HTR-8/SVneo (cell line): ENCODE data around the gene TRAFD1.
A peak's percentile ranks its signal among the peaks of the same experiment; 100 is the strongest.
"Not testable (repeated sequence)": the region's sequence is repeated elsewhere in the genome, so short reads cannot be mapped to it uniquely, and the experiment has no call there.

Experiments
- DNase-seq: peaks from one replicate; pipeline ENCODE4 v3.0.0; 2011; ENCODE audit warnings: low spot score, mixed read lengths; ENCODE audit not compliant: insufficient read length
- FAIRE-seq: peaks from 2 replicates; lab custom pipeline; 2011; peaks lifted over from hg19 to GRCh38; lab: Jason Lieb, UNC

TRAFD1 gene

DNA sequence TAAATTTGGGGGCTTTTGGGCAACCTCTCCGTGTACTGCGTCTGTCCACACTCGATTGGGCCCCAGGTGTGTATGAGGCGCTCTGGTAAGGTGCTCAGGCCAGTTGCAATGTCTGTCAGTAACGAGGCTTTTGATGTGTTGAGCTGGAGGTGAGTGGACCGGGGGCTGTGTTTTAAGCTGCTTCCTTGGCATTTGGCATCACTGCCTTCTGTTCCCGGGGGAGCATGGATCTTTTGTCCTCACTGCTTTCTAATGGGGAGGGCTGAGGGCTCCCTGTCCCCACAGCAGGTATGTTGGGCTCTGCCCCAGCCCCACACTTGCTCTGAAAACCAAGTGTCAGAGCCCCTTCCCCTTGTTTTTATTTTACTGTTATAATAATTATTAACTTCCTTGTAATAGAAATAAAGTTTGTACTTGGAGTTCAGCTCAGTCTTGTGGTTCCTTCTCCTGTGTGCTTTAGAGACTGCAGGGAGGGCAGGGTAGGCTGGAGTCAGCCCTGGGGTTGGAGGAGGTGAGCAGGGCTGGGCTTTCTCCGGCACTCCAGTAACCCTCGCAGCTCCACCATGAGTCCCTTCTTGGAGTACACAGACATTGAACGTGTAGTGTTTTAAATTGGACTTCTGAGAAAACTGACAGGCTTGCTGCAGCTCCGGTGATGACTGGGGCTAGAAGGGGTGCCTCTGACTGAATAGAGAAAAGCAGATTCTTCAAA lies 28.0 kb downstream of the TRAFD1 start:
- no peak for FAIRE-seq
- DNase-seq: no peak

DNA sequence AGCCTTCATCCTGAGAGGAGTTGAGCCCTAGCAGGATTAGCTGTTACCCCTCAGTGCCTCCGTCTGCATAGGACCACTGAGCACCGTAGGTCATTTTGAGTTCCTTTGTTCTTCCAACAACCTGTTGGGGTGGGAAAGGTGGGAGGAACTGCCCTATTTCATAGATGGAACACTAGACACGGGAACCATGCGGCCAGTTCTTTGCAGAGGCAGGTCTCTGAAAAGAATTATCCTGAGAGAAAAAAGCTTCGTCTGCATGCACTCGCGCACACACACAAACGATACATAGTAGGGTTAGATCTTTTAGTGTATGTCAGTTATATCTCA lies 28.5 kb downstream of the TRAFD1 start:
- DNase-seq: no peak
- FAIRE-seq: no peak

DNA sequence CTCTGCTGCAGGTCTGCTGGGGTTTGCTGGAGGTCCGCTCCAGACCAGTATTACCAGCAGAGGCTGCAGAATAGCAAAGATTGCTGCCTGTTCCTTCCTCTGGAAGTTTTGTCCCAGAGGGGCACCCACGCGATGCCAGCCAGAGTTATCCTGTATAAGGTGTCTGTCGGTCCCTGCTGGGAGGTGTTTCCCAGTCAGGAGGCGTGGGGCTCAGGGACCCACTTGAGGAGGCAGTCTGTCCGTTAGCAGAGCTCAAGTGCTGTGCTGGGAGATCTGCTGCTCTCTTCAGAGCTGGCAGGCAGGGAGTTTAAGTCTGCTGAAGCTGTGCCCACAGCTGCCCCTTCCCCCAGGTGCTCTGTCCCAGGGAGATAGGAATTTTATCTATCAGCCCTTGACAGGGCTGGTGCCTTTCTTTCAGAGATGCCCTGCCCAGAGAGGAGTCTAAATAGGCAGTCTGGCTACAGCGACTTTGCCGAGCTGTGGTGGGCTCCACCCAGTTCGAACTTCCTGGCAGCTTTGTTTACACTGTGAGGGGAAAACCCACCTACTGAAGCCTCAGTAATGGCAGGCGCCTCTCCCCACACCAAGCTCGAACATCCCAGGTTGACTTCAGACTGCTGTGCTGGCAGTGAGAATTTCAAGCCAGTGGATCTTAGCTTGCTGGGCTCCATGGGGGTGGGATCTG lies 33.2 kb downstream of the TRAFD1 start:
- not testable (repeated sequence) for DNase-seq, FAIRE-seq

DNA sequence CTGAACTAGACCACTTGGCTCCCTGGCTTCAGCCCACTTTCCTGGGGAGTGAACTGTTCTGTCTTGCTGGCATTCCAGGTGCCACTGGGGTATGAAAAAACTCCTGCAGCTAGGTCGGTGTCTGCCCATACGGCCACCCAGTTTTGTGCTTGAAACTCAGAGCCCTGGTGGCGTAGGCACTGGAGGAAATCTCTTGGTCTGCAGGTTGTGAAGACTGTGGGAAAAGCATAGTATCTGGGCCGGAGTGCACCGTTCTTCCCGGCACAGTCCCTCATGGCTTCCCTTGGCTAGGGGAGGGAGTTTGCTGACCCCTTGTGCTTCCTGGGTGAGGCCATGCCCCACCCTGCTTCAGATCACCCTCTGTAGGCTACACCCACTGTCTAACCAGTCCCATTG lies 33.8 kb downstream of the TRAFD1 start:
- DNase-seq (no peak), FAIRE-seq (no peak)

DNA sequence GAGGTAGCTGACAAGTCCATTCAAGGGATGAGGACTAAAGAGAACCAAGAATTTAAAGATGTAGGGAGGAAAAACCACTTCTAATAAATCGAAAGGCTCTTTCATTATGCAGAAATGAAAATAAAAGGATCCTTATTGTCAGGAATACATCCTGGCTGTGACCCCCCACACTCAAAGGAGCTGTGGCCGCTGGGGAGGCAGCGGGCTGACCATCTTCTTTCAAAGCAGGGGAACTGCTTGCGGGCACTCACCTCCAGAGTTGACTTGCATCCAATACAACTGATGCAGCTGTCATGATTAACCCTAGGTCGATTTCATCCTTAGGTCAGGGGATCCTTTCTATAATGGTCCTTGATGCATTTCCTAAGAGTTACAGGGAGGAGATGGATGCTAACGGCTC lies 35.3 kb downstream of the TRAFD1 start:
- DNase-seq (no peak), FAIRE-seq (no peak)

DNA sequence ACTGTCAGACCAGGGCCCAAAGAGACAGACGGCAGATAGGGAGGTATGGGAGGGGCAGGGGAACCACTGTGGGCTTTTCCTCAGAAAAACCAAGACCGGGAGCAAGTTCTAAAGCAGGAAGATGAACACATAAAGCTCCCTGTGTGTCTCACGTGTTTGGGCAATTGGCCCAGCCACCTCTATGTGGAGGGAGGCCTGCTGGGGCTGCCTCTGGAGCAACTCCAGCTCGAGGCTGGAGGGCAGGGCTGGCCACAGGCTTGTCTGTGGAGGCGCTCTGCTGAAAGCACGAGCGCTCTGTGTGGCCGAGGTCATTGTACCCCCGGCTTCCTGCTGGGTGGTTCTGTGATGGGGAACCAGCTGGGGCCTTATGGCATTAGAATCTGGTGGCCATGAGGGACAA lies 36.4 kb downstream of the TRAFD1 start:
- DNase-seq: no peak
- no peak for FAIRE-seq

DNA sequence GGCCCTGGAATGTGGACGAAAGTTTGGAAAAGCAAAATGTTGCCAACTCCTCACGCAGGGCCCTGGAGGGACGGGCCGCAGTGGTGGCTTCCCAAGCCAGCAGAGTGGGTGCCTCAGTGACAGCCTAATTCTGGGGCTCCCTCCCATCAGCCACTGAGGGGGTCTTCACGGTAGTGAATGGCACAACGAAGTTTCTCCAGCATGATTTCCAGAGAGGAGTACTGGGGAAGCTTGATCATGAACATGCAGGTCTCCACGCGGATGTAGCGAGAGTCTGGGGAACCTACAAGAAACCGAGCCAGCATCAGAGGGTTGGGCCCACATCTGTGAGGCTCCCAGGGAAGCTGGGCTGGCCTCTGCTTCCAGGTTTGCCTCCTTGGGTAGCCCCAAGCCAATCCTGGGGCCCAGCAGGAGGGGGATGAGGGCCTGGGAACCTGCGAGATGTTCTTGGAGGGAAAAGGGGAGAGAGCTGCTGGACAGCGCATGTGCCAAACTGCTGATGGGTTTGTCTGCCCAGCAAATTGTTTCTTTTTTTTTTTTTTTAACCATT lies 37.0 kb downstream of the TRAFD1 start:
- no peak for FAIRE-seq
- DNase-seq: no peak

DNA sequence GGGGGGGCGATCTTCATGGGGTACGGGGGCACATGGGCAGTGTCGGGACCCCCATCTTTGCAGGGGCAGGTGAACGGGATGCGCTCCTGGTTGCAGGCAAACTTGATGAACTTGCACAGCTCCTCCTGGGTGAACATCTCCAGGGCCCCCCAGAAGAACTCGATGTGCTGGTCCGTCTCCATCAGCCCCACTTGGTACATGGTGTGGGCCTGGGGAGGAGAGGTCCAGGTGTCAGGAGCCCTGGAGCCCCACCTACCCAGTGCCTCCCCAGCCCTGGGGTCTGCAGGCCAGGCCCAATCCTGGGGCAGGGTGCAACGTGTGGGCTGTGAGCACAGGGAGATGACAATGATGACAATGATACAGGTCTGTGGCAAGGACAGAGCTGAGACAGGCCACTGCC lies 37.7 kb downstream of the TRAFD1 start:
- DNase-seq (no peak), FAIRE-seq (no peak)

DNA sequence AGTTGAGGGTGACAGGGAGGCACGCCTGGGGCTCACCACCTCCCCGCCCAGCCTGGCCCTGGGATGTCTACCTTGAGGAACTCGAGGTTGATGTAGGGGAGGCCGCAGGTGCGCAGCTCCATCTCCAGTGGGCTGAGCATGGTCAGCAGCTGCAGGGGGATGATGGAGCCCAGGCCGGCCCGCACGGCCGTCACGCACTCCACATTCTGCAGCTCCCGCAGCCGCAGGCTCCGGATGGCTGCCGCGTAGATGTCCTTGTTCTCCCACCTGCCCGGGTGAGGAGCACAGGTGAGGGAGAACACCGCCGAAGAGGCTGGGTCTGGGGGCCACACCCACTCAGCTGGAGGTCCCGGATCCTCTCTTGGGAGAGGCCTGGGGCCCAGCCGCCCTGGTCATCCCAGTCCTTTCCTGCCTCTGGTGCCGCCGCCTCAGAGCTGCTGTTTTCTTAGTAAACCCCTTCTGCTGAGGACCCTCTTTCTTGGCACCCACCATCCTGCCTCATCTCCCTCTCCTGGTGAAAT lies 38.2 kb downstream of the TRAFD1 start:
- FAIRE-seq: no peak
- DNase-seq: no peak

DNA sequence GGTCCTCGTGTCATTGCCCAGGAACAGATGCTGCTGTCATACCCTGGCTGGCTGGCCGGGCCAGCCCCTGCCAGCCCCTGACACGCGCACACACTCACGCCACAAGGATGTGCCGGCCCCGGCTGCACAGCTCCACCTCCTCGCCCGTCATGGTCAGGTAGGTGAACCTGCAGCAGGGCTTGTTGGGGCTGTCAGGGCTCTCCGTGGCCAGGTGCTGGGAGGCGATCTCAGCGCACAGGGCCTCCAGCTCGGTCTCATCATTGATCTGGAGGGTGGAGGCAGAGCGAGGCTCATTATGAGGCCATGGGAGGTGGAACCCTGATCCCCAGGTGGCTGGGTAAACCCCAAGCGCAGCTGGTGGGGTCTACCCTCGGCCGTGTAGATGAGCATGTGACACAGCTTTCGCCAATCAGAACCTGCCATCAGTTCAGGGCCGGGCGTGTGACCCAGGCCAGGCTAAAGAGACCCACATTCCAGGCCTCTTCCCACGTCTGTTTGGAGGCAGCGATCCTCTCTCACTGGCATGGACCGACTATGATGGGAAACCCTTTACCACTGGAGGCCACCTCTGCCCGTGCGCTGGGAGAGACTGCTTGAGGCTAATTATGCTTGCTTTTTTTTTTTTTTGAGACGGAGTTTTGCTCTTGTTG lies 38.8 kb downstream of the TRAFD1 start:
- FAIRE-seq: no peak
- no peak for DNase-seq

DNA sequence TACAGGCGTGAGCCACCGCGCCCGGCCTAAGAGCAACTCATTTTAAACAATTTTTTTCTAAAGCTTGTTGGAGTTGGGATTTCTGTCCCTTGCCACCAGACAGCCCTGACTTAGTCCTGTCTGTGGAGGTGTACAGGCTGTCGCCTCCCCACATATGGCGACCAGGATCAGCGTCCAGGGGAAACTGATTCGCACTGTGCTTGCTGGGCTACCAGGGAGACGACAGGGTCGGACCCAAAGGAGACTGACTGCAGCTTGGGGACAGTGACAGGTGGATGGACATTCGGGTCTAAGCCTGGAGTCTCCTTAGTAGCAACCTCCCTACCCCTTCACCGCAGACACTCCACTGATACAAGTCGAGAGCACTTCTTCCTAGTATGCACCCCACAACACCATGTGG lies 40.3 kb downstream of the TRAFD1 start:
- FAIRE-seq: no peak
- DNase-seq: no peak

DNA sequence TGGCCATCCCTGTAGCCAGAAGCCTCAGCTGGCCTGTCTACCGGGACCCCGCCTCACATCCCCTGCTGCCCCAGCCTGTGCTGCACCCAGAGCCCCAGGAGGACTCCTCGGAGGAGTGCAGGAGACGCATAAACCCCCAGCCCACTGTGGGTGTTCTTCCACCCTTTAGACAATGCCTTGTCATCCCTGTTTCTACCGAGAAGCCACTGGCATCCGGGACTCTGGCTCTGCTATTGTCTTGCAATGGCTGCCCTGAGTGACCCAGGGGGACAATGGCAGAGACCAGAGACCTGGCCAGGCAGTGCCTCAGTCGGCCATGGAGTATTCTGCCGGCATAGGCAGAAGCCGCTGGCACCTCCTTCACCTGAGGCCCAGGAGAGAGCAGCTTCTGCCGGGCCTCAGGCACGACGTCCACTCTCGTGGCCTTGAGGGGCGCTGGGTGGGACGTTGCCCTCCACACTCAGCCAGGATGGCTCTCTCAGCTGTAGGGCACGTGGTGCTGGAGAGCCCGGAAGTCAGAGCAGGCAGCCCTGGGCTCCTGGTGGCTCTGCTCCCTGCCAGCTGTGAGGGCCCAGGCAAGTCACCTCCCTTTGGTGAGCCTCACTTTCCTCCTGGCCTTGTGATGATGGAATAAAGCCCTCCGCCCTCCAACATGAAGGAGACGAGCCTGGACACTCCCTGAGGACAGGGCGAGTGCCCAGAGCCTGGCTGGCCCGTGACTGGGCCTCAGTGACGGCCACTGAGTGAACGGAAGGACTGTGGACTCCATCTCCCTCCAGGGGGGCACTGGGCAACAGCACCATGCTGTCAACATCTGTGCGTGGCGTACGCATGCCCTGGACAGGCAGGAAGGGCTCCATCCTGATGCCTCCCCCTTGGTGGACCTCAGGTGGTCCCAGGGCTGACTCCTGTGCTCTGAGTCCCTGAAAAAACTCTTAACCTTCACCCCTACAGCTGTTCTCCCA lies 41.0 kb downstream of the TRAFD1 start:
- FAIRE-seq: no peak
- no peak for DNase-seq

DNA sequence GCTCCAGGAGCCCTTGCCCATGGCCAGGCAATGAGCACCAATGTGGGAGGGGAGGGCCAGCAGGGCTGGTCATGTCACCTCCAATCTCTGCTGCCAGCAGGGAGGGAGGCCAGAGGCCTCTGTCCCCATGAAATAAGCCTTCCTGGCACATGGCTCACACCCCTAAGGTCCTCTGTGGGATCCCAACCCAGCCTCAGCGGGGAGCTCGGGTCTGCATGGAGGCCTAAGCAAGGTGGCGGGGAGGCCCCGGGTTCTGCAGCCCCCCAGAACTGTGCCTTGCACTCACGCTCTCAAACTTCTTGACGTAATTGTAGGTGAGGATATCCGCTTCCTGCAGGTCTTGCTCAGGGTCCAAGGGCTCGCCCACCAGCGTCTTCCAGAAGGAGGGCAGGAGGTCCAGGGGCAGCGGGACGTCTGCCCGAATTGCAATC lies 41.7 kb downstream of the TRAFD1 start:
- no peak for FAIRE-seq
- DNase-seq: no peak

DNA sequence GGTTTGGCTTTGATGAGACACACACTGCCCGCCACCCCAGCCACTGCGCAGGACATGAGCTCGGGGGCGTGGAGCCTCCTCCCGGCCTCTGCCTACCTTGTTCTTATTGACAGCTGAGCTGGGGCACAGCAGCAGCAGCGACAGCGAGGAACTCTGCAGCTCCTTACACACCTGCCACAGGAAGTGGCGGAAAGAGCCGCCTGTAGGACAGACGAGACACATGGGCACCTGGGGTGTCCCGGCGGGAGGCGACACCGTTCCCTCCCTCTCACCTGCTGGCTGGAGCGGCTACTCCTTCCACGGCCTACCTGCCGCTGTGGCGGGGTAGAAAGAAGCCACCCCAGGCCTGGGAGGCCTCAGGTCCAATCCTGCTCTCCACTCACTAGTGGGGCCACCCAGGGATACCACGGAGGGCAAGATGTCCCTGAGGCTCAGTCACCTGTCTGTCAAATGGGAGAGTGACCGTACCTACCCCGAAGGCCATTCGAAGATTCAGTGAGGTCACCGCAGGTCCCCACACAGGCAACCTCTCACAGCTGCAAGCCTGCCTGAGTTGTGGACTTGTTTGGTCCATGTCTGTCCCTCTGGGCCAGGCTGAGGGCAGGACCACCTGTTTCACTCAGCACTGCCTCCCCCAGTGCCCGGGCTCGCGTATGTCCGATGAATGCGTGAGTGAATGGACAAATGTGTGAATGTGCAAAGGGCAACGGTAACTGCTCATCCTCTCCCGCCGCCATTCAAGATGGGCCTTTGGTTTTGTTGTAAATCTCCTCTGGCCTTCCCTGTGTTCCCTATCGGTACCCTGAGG lies 42.6 kb downstream of the TRAFD1 start:
- no peak for FAIRE-seq
- DNase-seq: no peak

DNA sequence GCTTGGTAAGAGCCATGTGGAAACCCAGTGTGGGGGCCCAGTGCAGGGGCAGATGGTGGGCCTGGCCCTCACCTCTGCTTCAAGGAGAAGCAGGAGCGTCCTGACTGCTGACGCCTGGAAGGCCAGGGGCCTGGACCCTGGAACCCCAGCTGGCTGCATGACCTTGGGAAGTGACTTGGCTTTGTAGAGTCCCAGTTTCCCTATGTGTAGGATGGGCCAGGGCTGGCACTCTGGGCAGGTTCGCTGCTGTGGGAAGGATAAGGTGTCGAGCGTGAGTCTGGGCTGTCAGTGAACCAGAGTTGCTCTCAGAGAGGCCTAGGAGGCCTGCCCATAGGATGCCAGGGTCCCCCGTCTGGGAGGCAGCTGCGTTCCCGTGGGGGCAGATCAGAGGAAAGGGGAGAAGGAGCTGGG lies 43.2 kb downstream of the TRAFD1 start:
- FAIRE-seq: no peak
- DNase-seq: no peak

DNA sequence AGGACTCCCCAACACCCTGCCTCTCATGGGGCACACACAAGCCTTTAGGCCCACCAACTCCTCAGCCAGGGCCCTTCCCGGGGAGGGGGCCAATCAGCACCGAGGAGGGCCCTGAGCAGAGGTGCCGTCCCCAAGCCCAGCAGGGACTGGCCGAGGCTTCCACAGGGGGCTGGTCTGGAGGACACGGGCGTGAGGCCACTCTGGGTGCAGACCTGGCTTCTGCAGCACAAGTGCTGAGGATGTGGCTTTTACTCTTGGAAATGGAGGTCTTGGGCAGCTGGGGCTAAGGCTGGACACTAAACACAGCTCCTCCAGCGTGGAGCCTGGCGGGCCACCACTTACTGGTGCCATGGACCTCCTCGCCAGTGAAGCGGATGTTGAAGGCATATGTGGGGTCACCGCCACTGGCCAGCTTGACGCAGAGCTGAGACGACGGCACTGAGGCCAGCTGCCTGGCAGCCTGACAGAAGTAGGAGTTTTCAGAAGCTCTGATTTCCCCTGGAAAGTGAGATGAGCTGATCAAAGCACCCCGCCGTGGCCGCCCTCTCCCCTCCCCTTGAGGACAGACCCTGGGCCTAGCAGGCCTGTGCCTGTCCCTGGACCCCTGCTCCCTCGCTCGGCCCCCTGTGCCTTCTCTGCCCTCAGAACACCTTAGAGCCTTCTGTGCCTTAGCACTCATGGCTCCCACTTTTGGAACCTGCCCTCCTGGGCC lies 44.0 kb downstream of the TRAFD1 start:
- FAIRE-seq (no peak), DNase-seq (no peak)

DNA sequence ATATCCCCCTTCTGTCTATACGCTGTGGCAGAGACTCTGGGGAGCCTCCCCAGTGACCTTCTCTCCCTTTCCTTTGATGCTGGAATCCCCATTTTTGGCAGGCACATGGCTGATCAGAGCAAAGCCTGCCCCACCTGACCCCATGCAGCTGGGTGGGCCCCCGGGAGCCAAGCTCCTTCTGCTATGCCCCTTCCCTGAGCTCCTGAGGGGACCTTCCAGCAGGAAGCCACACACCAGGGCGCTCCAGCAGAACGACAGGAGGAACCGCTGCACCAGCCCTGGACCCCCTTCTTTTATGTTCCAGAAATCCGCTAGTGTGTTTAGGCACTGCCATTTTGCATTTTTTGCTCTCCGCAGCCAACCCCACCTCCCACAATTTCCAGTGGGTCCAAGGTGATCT lies 44.6 kb downstream of the TRAFD1 start:
- FAIRE-seq: no peak
- no peak for DNase-seq

DNA sequence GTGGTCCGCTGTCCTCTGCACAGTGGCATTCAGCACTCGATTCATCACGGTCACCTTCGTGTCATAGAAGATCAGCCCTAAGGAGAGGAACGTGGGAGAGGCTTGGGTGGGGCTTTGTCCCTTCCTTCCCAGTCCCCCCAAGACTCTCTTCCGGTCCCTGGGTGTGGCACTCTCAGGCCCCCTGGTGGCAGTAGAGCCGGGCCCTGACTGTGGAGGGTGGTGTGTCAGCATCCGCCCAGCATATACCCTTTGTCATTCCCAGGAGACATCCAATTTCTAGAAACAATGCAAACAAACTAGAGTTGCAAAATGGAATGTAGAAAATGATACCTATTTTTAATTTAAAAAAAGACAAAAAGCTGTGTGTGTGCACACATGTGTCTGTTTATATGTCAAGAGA lies 45.0 kb downstream of the TRAFD1 start:
- DNase-seq: peak; percentile 46

More for the DNA sequence above, 45.0 kb downstream of the TRAFD1 start:
- no peak for FAIRE-seq
